Sciatic nerve (tissue), 2 donors: ENCODE results near the gene RGS6. TPM values are rescaled to one million over a fixed set of nuclear protein-coding genes. Genes with fewer than 3 reads are reported as not detected.
A peak's percentile ranks its signal among the peaks of the same experiment; 100 is the strongest.

ENCODE experiments used
- ATAC-seq: fragments of 200-7000 bp; cut with Tn5 transposase; one replicate; pipeline ENCODE4 v1.9.1; 2020; ENCODE audit warnings: mild to moderate bottlenecking, moderate library complexity
- DNase-seq: peaks from one replicate; pipeline ENCODE4 v3.0.0-alpha.2; 2020; ENCODE audit warnings: low spot score
- intact Hi-C: fragments of 100-400 bp; cut with DNase I; formaldehyde crosslinking; loops from one replicate; pipeline ENCODE4 v1.14.2; 2022
- total RNA-seq: library from RNA; stranded (reverse); fragmentation: NEBNext Ultra II Directional; extraction: Animal tissue kit (Norgen Biotek cat#: 25700); gene quantifications from one replicate; pipeline ENCODE4 v1.2.1, GENCODE V29; 2021
- donor health status: DM: no; HTN: no; CAD: no.
- donor health status: DM: no; HTN: no; CAD: no.

Gene RGS6
- total RNA-seq, 1 donor from 2014 or later: 20.6 TPM

GRCh38 chr14:72404998-72405397, 472.8 kb downstream of the RGS6 start:
- ATAC-seq: no peak
- intact Hi-C loops: no loop called here
- DNase-seq: no peak

- ATAC-seq (no peak), DNase-seq (no peak)
- intact Hi-C loops: no loop called here
Measured at GRCh38 chr14:72408020-72408419, 475.8 kb downstream of the RGS6 start.

GRCh38 chr14:72409047-72409446, 476.8 kb downstream of the RGS6 start:
- intact Hi-C loops: no loop called here
- ATAC-seq: no peak
- DNase-seq: no peak

- ATAC-seq (no peak), DNase-seq (no peak)
- intact Hi-C loops: no loop called here
Measured at GRCh38 chr14:72416081-72416849, 484.0 kb downstream of the RGS6 start.

- DNase-seq: no peak
- ATAC-seq: no peak
- intact Hi-C loops: no loop called here
Measured at GRCh38 chr14:72416892-72417291, 484.7 kb downstream of the RGS6 start.

- intact Hi-C loops: no loop called here
- no peak for DNase-seq
Measured at GRCh38 chr14:72418806-72419205, 486.6 kb downstream of the RGS6 start.

GRCh38 chr14:72419226-72419775, 487.1 kb downstream of the RGS6 start:
- no peak for ATAC-seq
- no peak for DNase-seq
- intact Hi-C loops: no loop called here

More at GRCh38 chr14:72418806-72419205, 486.6 kb downstream of the RGS6 start:
- no peak for ATAC-seq

GRCh38 chr14:72420749-72421474, 488.7 kb downstream of the RGS6 start:
- intact Hi-C loops: no loop called here
- ATAC-seq (peak; percentile 71), DNase-seq (peak; percentile 91)

GRCh38 chr14:72423957-72424356, 491.7 kb downstream of the RGS6 start:
- DNase-seq: no peak
- ATAC-seq: no peak
- intact Hi-C loops: no loop called here

- DNase-seq (no peak), ATAC-seq (no peak)
- intact Hi-C loops: no loop called here
Measured at GRCh38 chr14:72430457-72430856, 498.2 kb downstream of the RGS6 start.

- no peak for ATAC-seq
Measured at GRCh38 chr14:72432748-72433147, 500.5 kb downstream of the RGS6 start.

GRCh38 chr14:72433511-72433910, 501.3 kb downstream of the RGS6 start:
- intact Hi-C loops: no loop called here
- no peak for ATAC-seq
- DNase-seq: no peak

More at GRCh38 chr14:72432748-72433147, 500.5 kb downstream of the RGS6 start:
- intact Hi-C loops: no loop called here
- no peak for DNase-seq

GRCh38 chr14:72434856-72435255, 502.6 kb downstream of the RGS6 start:
- DNase-seq: no peak
- no peak for ATAC-seq
- intact Hi-C loops: no loop called here

GRCh38 chr14:72439707-72440106, 507.5 kb downstream of the RGS6 start:
- intact Hi-C loops: no loop called here
- ATAC-seq: no peak

GRCh38 chr14:72443256-72443655, 511.0 kb downstream of the RGS6 start:
- ATAC-seq: no peak
- intact Hi-C loops: no loop called here

More at GRCh38 chr14:72439707-72440106, 507.5 kb downstream of the RGS6 start:
- DNase-seq: no peak

GRCh38 chr14:72443991-72444441, 511.8 kb downstream of the RGS6 start:
- DNase-seq (no peak), ATAC-seq (no peak)
- intact Hi-C loops: no loop called here

More at GRCh38 chr14:72443256-72443655, 511.0 kb downstream of the RGS6 start:
- no peak for DNase-seq

GRCh38 chr14:72444701-72445100, 512.5 kb downstream of the RGS6 start:
- ATAC-seq: no peak
- intact Hi-C loops: no loop called here
- no peak for DNase-seq

- intact Hi-C loops: no loop called here
- no peak for DNase-seq
- ATAC-seq: no peak
Measured at GRCh38 chr14:72448212-72448611, 516.0 kb downstream of the RGS6 start.

- DNase-seq (no peak), ATAC-seq (no peak)
- intact Hi-C loops: no loop called here
Measured at GRCh38 chr14:72450473-72451044, 518.3 kb downstream of the RGS6 start.
